HCT116 (cell line): ENCODE data around the gene ATAD1.

Experiments used
- CEBPB ChIP-seq: IDR thresholded peaks from 2 replicates; pipeline ENCODE4 v1.6.1; 2012; ENCODE audit warnings: low read depth
- CTCF ChIP-seq, 3 experiments: fragments of 200-600 bp in 1 of 3; sonication (generic) in 1 of 3; IDR thresholded peaks in 2 of 3; conservative IDR thresholded peaks in 1 of 3; 2 replicates each; pipeline ENCODE4 v1.5.1; 2012 to 2017; ENCODE audit warnings: low read depth in 2 of 3, low read length in 2 of 3, antibody characterized with exemption in 1 of 3, borderline replicate concordance in 1 of 3, control low read depth in 1 of 3, mild to moderate bottlenecking in 1 of 3, mixed read lengths in 1 of 3, mixed run types in 1 of 3, moderate library complexity in 1 of 3; ENCODE audit not compliant: insufficient read depth in 1 of 3
- EGR1 ChIP-seq: IDR thresholded peaks from 2 replicates; pipeline ENCODE4 v1.6.1; 2012; ENCODE audit warnings: low read depth
- ELF1 ChIP-seq: IDR thresholded peaks from 2 replicates; pipeline ENCODE4 v1.6.1; 2012; ENCODE audit warnings: low read depth, borderline replicate concordance
- EZH2 ChIP-seq: fragments of 200-600 bp; sonication (generic); IDR thresholded peaks from 2 replicates; pipeline ENCODE4 v1.6.1; 2017; ENCODE audit warnings: antibody characterized with exemption, mixed run types
- EZH2phosphoT487 ChIP-seq: fragments of 200-600 bp; IDR thresholded peaks from 2 replicates; pipeline ENCODE4 v1.6.1; 2018; ENCODE audit warnings: antibody characterized with exemption, borderline replicate concordance
- JUND ChIP-seq: IDR thresholded peaks from 2 replicates; pipeline ENCODE4 v1.6.1; 2012
- POLR2A ChIP-seq: IDR thresholded peaks from 2 replicates; pipeline ENCODE4 v1.7.0; 2011; ENCODE audit warnings: borderline replicate concordance; ENCODE audit not compliant: insufficient read depth, insufficient read length; ENCODE audit errors: extremely low read depth
- YY1 ChIP-seq: IDR thresholded peaks from 2 replicates; pipeline ENCODE4 v1.6.1; 2011; ENCODE audit warnings: low read length, low read depth, moderate library complexity, mild to moderate bottlenecking; ENCODE audit not compliant: insufficient replicate concordance; ENCODE audit errors: extremely low read depth
- ZBTB33 ChIP-seq: IDR thresholded peaks from 2 replicates; pipeline ENCODE4 v1.6.1; 2011; ENCODE audit warnings: mild to moderate bottlenecking, low read length, moderate library complexity; ENCODE audit not compliant: insufficient replicate concordance; ENCODE audit errors: extremely low read depth
- ZFX ChIP-seq: fragments of 450-650 bp; IDR thresholded peaks from 2 replicates; pipeline ENCODE4 v1.6.1; 2017
- ZNF274 ChIP-seq: fragments of 200-500 bp; sonication (Bioruptor generic); IDR thresholded peaks from 2 replicates; pipeline ENCODE4 v1.6.1; 2014; ENCODE audit warnings: mild to moderate bottlenecking, low read depth, low read length, inconsistent platforms

GRCh38 chr10:87842776-87843497 is 24.9 kb upstream of the ATAD1 start:
- no peak for TF ChIP-seq CEBPB
- TF ChIP-seq CTCF (IDR thresholded peaks at IDR 0.05 in 2 of 3, conservative IDR thresholded peaks at IDR 0.05 in 1 of 3; ENCODE audit: borderline replicate concordance in 1 of 3, insufficient read depth in 1 of 3, low read depth in 2 of 3, low read length in 2 of 3): no peak
- no peak for TF ChIP-seq YY1
- no peak for TF ChIP-seq POLR2A
- no peak for TF ChIP-seq ZNF274
- TF ChIP-seq EZH2: no peak
- TF ChIP-seq EZH2phosphoT487: no peak
- peak; percentile 22; the same call in 1 of the 2 replicates for TF ChIP-seq JUND
- TF ChIP-seq ZFX: no peak
- TF ChIP-seq ZBTB33: no peak
- no peak for TF ChIP-seq ELF1
- TF ChIP-seq EGR1: no peak
